SU-DHL-6 (cell line): ENCODE results near the gene SNTG2.

Source experiments
- H2AFZ ChIP-seq: fragments of 200-600 bp; sonication (generic); 2 replicates; pipeline ENCODE4 v1.6.1; 2014; ENCODE audit warnings: low read depth, mild to moderate bottlenecking, moderate library complexity, mixed read lengths, antibody characterized with exemption, low read length; ENCODE audit not compliant: severe bottlenecking
- H3F3A ChIP-seq: fragments of 200-600 bp; shearing (Covaris generic); 2 replicates; pipeline ENCODE4 v1.6.0; 2016; ENCODE audit warnings: antibody characterized with exemption, mild to moderate bottlenecking; ENCODE audit not compliant: insufficient read depth
- H3K27ac ChIP-seq: fragments of 200-600 bp; sonication (generic); 2 replicates; pipeline ENCODE4 v1.5.1; 2016; ENCODE audit warnings: low read depth, mild to moderate bottlenecking, low read length, moderate library complexity, mixed read lengths
- H3K27me3 ChIP-seq: fragments of 200-600 bp; sonication (generic), shearing (Covaris generic); 2 replicates; pipeline ENCODE4 v1.6.0; 2014; ENCODE audit warnings: mild to moderate bottlenecking, low read length
- H3K36me3 ChIP-seq: fragments of 200-600 bp; sonication (generic); 2 replicates; pipeline ENCODE4 v1.6.1; 2014; ENCODE audit warnings: mild to moderate bottlenecking, low read length, mixed read lengths
- H3K4me2 ChIP-seq: fragments of 300-600, 200-600 bp; shearing (Covaris generic), sonication (generic); 2 replicates; pipeline ENCODE4 v1.6.0; 2014; ENCODE audit warnings: low read length, low read depth, mild to moderate bottlenecking; ENCODE audit not compliant: poor library complexity, severe bottlenecking
- H3K4me3 ChIP-seq: fragments of 200-600 bp; sonication (generic); 2 replicates; pipeline ENCODE4 v1.5.1; 2014; ENCODE audit warnings: antibody characterized with exemption, low read length, mild to moderate bottlenecking, mixed read lengths; ENCODE audit not compliant: insufficient read depth, poor library complexity, severe bottlenecking
- H3K79me2 ChIP-seq: fragments of 200-600 bp; sonication (generic); 2 replicates; pipeline ENCODE4 v1.6.1; 2014; ENCODE audit warnings: mild to moderate bottlenecking, low read length, moderate library complexity; ENCODE audit not compliant: insufficient read depth
- H3K9ac ChIP-seq: fragments of 200-600 bp; sonication (generic); 2 replicates; pipeline ENCODE4 v1.7.0; 2014; ENCODE audit warnings: mild to moderate bottlenecking, low read length
- H3K9me2 ChIP-seq: fragments of 200-600 bp; sonication (generic); replicated peaks from 2 replicates; pipeline ENCODE4 v1.6.1; 2014; ENCODE audit warnings: low read length; ENCODE audit not compliant: insufficient read depth
- H3K9me3 ChIP-seq: fragments of 200-600 bp; sonication (generic); 2 replicates; pipeline ENCODE4 v1.6.1; 2014; ENCODE audit warnings: low read length, mixed read lengths; ENCODE audit not compliant: insufficient read depth
- H4K20me1 ChIP-seq: fragments of 200-600 bp; sonication (generic); 2 replicates; pipeline ENCODE4 v1.6.1; 2014; ENCODE audit warnings: low read depth, mild to moderate bottlenecking, antibody characterized with exemption, low read length, moderate library complexity, mixed read lengths
- CTCF ChIP-seq: fragments of 200-600 bp; sonication (generic); IDR thresholded peaks from one replicate; pipeline ENCODE4 v1.5.1; 2017; ENCODE audit warnings: antibody characterized with exemption, mild to moderate bottlenecking, low read length, moderate library complexity; ENCODE audit not compliant: insufficient read depth, poor library complexity, severe bottlenecking
- EZH2phosphoT487 ChIP-seq: fragments of 200-600 bp; sonication (generic), shearing (Covaris generic); conservative IDR thresholded peaks from 2 replicates; pipeline ENCODE4 v1.6.1; 2018; ENCODE audit warnings: mild to moderate bottlenecking, antibody characterized with exemption, low read length, moderate library complexity, mixed read lengths

Gene SNTG2

GRCh38 chr2:1170241-1170640, 219.6 kb downstream of the SNTG2 start:
- no peaks in the 10 kb centered on the region for H3K9me2 ChIP-seq
- no peaks in the 10 kb centered on the region for H3K27me3 ChIP-seq
- H3K4me2 ChIP-seq = no peak overlapping the region
- no peak overlapping the region for H2AFZ ChIP-seq
- H3K4me3 ChIP-seq = no peak overlapping the region
- no peaks in the 10 kb centered on the region for H3K9me3 ChIP-seq
- no peak overlapping the region for H3K9ac ChIP-seq
- no peak for TF ChIP-seq CTCF
- no peak for TF ChIP-seq EZH2phosphoT487
- H3K27ac ChIP-seq = no peak overlapping the region
- H3K36me3 ChIP-seq = no peaks in the 10 kb centered on the region
- no peaks in the 10 kb centered on the region for H4K20me1 ChIP-seq
- no peaks in the 10 kb centered on the region for H3K79me2 ChIP-seq
- H3F3A ChIP-seq = no peaks in the 10 kb centered on the region

- no peaks in the 10 kb centered on the region for H3K79me2 ChIP-seq
- no peak overlapping the region for H3K4me2 ChIP-seq
- no peaks in the 10 kb centered on the region for H4K20me1 ChIP-seq
- no peaks in the 10 kb centered on the region for H3K9me3 ChIP-seq
- no peaks in the 10 kb centered on the region for H3K27me3 ChIP-seq
- no peak overlapping the region for H3K27ac ChIP-seq
- no peak for TF ChIP-seq CTCF
- TF ChIP-seq EZH2phosphoT487 = no peak
- no peaks in the 10 kb centered on the region for H3K9me2 ChIP-seq
- no peaks in the 10 kb centered on the region for H3K36me3 ChIP-seq
- H3K4me3 ChIP-seq = no peak overlapping the region
- H3F3A ChIP-seq = no peaks in the 10 kb centered on the region
- H2AFZ ChIP-seq = no peak overlapping the region
- no peak overlapping the region for H3K9ac ChIP-seq
These were observed 220.1 kb downstream of the SNTG2 start for GRCh38 chr2:1170711-1171110.

GRCh38 chr2:1173528-1173927, 222.9 kb downstream of the SNTG2 start:
- H3K9me2 ChIP-seq = no peaks in the 10 kb centered on the region
- no peak overlapping the region for H3K4me2 ChIP-seq
- no peaks in the 10 kb centered on the region for H3K27me3 ChIP-seq
- H2AFZ ChIP-seq = no peak overlapping the region
- no peaks in the 10 kb centered on the region for H4K20me1 ChIP-seq
- no peak for TF ChIP-seq EZH2phosphoT487
- TF ChIP-seq CTCF = no peak
- no peaks in the 10 kb centered on the region for H3K79me2 ChIP-seq
- no peaks in the 10 kb centered on the region for H3K9me3 ChIP-seq
- H3F3A ChIP-seq = no peaks in the 10 kb centered on the region
- no peaks in the 10 kb centered on the region for H3K36me3 ChIP-seq
- no peak overlapping the region for H3K9ac ChIP-seq
- no peak overlapping the region for H3K27ac ChIP-seq
- H3K4me3 ChIP-seq = no peak overlapping the region
